SHP77 treated with DMSO at 0.1 percent for 48 hours (cell line): ENCODE measurements around the gene RFX6.

ENCODE experiments used
- DNase-seq: peaks from one replicate; lab custom pipeline; 2025; lab: John Stamatoyannopoulos, UW

The RFX6 gene

GRCh38 chr6:116973976-116974375 lies 96.9 kb downstream of the RFX6 start:
- DNase-seq = no peak

- no peak for DNase-seq
Measured at GRCh38 chr6:116974526-116975316, 97.7 kb downstream of the RFX6 start.

GRCh38 chr6:116975600-116975999 lies 98.6 kb downstream of the RFX6 start:
- DNase-seq = no peak

- no peak for DNase-seq
Measured at GRCh38 chr6:116979560-116979959, 102.5 kb downstream of the RFX6 start.
